ENCODE results near the gene SLC24A3.

GRCh38 chr20:19743640-19743995 is 531.2 kb downstream of the SLC24A3 start:
- TF ChIP-seq CTCF (IDR thresholded peaks at IDR 0.05), result no peak
- TF ChIP-seq POLR2A (IDR thresholded peaks at IDR 0.05), result no peak

Data from heart left ventricle (tissue), 13 donors.